Right cardiac atrium (tissue), 5 donors: ENCODE measurements around the gene PKD1L1. TPM values are rescaled to one million over a fixed set of nuclear protein-coding genes. Genes with fewer than 3 reads are reported as not detected.
A peak's percentile ranks its signal among the peaks of the same experiment; 100 is the strongest.

Experiments
- ATAC-seq, 2 donors: fragments of 200-7000 bp; cut with Tn5 transposase; one replicate each; pipeline versions ENCODE4 v1.8.0 to v1.9.1; 2020; ENCODE audit warnings: moderate library complexity in 2 of 2, mild to moderate bottlenecking in 1 of 2
- DNase-seq, 3 donors: peaks; one replicate each; pipeline ENCODE4 v3.0.0-alpha.2; 2020
- H3K27ac ChIP-seq: one replicate; pipeline ENCODE4 v1.5.1; 2013; ENCODE audit warnings: mild to moderate bottlenecking, low read length, control low read depth, moderate library complexity
- H3K27me3 ChIP-seq: one replicate; pipeline ENCODE4 v1.6.1; 2013; ENCODE audit not compliant: control insufficient read depth, insufficient read depth
- H3K4me1 ChIP-seq: one replicate; pipeline ENCODE4 v1.6.1; 2013; ENCODE audit warnings: low read length; ENCODE audit not compliant: control insufficient read depth, insufficient read depth
- H3K4me3 ChIP-seq: one replicate; pipeline ENCODE4 v1.5.1; 2013; ENCODE audit warnings: low read length, control low read depth
- H3K9me3 ChIP-seq: one replicate; pipeline ENCODE4 v1.6.1; 2013; ENCODE audit warnings: low read length; ENCODE audit not compliant: control insufficient read depth
- WGBS: extraction: QIAGEN DNeasy Blood & Tissue Kit; methylation state at CpG from one replicate; pipeline ENCODE4 v1.1.7; 2013; 5-methylcytosine and 5-hydroxymethylcytosine counted together
- intact Hi-C, 4 donors: fragments of 100-400 bp; cut with DNase I; formaldehyde crosslinking; loops; one replicate each; pipeline versions ENCODE4 v1.11.0 to v1.14.0; 2022 to 2023
- polyA plus RNA-seq: library from polyadenylated mRNA; stranded (reverse); fragments of 200-250 nt; gene quantifications from one replicate; pipeline ENCODE4 v1.2.3, GENCODE V29; 2013
- total RNA-seq, 4 donors: library from RNA; stranded (reverse); fragmentation: NEBNext Ultra II Directional; extraction: Animal tissue kit (Norgen Biotek cat#: 25700); gene quantifications; one replicate each; pipeline ENCODE4 v1.2.1, GENCODE V29; 2021
- donor health status: healthy with polysubstance abuse.
- donor health status: DM: no; HTN: yes; CAD: no.
- donor health status: DM: no; HTN: no; CAD: no.
- donor health status: DM: no; HTN: yes; CAD: no; lungs with severe emphysema.
- donor health status: DM: yes; HTN: yes; CAD: no.

PKD1L1 gene
- total and polyA plus RNA-seq, 5 donors: 0.79 to 1.5 (median 0.82) TPM

DNA sequence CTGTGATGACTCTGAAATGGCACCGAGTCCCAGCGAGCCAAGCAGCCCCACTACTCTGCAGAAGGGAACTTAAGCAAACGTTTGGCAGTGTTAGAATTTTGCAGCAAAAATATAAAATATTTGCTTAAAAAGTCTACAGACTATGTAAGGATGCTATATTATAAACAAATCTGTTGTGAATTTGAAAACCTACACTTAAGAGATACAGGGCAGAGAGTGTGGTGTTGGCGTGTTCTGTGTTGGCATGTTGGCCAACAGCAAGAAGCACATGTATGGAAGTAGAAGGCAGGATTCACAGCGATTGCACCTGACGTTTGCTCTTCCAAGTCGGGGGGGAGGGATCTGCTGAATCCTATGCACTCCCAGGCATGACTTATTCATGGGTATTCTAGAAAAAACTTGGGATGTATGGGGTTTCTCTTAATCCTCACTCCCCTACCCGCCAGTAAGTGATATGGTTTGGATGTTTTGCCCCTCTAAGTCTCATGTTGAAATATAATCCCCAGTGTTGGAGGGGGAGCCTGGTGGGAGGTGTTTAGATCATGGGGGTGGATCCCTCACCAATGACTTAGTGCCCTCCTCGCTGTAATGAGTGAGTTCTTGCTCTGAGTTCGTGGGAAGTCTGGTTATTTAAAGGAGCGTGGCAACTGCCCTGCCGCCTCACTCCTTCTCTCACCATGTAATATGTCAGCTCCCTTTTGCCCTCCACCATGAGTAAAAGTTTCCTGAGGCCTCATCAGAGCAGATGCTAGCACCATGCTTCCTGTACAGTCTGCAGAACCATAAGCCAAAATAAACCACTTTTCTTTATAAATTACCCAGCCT, 62.1 kb downstream of the PKD1L1 start:
- Histone ChIP-seq H3K27me3 (no peaks in the 10 kb centered on the region), H3K4me3 (no peak overlapping the region), H3K4me1 (no peaks in the 10 kb centered on the region), H3K9me3 (no peaks in the 10 kb centered on the region), H3K27ac (no peak overlapping the region)
- WGBS: 90% methylated on average over 12 of the region's 12 CpGs
- no peak for ATAC-seq
- intact Hi-C loops: no loop called here
- DNase-seq: no peak

DNA sequence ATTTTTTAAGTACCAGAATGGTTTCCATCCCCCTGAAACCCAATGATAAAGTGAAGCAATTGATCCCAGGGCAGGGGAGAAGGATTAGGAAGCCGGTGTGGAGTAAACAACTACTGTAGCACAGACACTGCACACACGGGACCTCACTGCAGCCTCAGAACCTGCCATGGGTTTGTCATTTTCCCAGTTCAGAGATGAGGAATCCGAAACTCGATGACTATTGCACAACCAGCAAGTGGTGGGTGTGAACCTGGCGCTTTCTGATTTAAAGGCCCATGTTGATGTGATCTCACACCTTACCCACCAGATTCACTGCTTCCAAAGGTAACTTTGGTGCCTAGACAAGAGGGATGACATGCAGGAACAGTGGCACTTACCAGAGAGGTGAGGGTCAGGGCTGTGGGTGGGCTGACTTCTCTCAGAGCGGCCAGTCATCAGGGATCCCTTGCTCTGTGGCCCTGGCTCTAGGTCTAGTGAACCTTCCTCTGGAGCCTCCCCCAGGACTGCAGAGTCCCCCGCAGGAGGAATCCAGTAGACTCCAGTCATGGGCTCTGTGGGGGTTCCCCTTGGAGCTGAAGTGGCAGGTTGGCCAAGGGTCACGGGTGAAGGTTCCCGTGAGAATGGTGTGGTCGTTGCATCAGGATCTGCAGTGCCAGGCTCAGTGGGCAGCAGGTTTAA, 62.8 kb downstream of the PKD1L1 start:
- no peak overlapping the region for H3K27ac ChIP-seq
- ATAC-seq: peak in 1 of 2 donors; percentile 18
- no peak for DNase-seq

DNA sequence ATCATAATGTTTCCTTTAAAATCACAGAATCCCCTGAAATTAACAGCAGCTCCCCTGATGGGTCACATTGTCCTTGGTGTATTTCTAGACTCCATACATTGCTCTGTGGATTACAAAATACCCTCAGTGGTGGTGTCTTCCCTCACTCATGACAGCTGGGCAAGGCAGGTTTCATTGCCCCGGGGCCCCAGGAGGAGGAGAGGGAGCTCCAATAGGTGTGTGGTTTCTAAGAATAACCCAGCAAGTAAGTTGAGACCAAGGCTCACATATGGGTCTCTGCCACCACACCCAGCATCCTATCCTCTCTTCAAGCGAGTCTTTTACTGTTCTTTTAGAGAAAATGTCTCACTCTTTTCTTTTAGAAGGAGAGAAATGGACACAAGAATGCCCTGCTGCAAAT, 63.6 kb downstream of the PKD1L1 start:
- no peaks in the 10 kb centered on the region for H3K27me3 ChIP-seq
- ATAC-seq: no peak
- WGBS: 90% methylated on average over 2 of the region's 2 CpGs
- no peaks in the 10 kb centered on the region for H3K4me1 ChIP-seq
- H3K4me3 ChIP-seq: no peak overlapping the region
- no peaks in the 10 kb centered on the region for H3K9me3 ChIP-seq
- no peak overlapping the region for H3K27ac ChIP-seq
- no peak for DNase-seq
- intact Hi-C loops: no loop called here

More for the DNA sequence above, 62.8 kb downstream of the PKD1L1 start:
- WGBS: 91% methylated on average over 10 of the region's 10 CpGs
- H3K9me3 ChIP-seq: no peaks in the 10 kb centered on the region
- no peaks in the 10 kb centered on the region for H3K27me3 ChIP-seq
- intact Hi-C loops: no loop called here
- no peak overlapping the region for H3K4me3 ChIP-seq
- no peaks in the 10 kb centered on the region for H3K4me1 ChIP-seq

DNA sequence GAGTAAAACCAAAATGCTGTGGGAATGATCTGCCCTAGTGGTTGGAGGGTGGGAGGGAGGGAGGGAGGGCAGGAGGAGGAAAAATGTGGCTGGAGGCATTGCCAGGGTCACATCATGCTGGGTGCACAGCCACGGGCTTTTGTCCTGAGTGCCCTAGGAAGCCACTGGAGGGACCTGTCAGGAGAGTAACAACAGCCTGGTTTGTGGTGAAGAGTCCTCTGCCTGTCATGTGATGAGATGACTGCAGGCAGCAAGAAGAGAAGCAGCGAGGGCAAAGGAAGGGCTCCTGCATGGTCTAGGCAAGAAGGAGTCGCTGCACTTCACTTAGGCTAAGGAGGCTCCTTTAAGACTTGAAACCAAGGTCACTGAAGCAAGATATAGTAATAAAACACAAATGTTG, 65.6 kb downstream of the PKD1L1 start:
- H3K4me1 ChIP-seq: no peaks in the 10 kb centered on the region
- WGBS: 60% methylated on average over 3 of the region's 3 CpGs
- intact Hi-C loops: no loop called here
- DNase-seq (no peak), ATAC-seq (no peak)
- no peak overlapping the region for H3K4me3 ChIP-seq
- no peaks in the 10 kb centered on the region for H3K27me3 ChIP-seq
- H3K9me3 ChIP-seq: no peaks in the 10 kb centered on the region
- H3K27ac ChIP-seq: no peak overlapping the region

DNA sequence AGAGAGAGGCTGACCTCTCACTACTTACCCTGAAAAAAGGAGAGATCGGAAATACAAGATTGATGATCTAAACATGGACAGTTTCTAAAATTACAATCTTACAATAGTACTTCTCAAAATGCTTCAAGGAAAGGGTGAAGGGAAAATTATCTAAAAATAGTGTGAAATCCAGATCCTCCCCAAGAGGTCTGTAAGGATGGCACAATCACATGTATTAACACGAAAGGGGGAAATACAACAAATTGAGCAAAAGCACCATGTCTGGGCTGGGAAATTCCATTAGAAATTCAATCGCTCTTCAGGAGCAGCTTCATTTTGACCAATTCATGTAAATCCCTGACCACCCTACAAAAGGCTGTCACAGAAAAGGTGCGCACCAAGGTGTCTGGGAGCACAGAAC, 67.0 kb downstream of the PKD1L1 start:
- H3K27ac ChIP-seq: no peak overlapping the region
- 84% methylated on average over 4 of the region's 4 CpGs for WGBS
- no peaks in the 10 kb centered on the region for H3K9me3 ChIP-seq
- ATAC-seq (no peak), DNase-seq (no peak)
- no peaks in the 10 kb centered on the region for H3K27me3 ChIP-seq
- H3K4me1 ChIP-seq: no peaks in the 10 kb centered on the region
- H3K4me3 ChIP-seq: no peak overlapping the region
- intact Hi-C loops: no loop called here

DNA sequence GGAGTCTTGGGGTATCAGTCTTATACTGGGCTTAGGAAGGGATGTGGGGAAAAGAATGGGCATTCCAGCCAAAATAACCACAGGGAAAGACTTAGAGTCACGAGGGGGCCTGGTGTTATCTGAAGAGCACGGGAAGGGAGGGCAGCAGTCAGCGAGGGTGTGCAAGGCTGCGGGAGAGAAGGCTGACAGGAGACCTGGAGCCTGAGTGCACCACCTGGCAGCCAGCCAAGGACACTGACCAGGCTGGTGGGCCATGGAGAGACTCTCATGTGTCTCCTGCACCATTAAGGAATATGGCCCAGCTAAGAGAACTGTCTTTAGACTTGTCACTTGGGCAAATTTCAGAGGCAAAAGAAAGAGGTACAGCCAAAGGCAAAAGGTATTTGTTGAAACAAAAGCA, 69.6 kb downstream of the PKD1L1 start:
- Histone ChIP-seq H3K4me1 (no peaks in the 10 kb centered on the region), H3K9me3 (no peaks in the 10 kb centered on the region), H3K4me3 (no peak overlapping the region), H3K27ac (no peak overlapping the region), H3K27me3 (no peaks in the 10 kb centered on the region)
- 48% methylated on average over 4 of the region's 4 CpGs for WGBS
- DNase-seq (peak in 2 of 3 donors; percentile 61 to 64), ATAC-seq (peak in 1 of 2 donors; percentile 32)
- intact Hi-C loops: no loop called here

DNA sequence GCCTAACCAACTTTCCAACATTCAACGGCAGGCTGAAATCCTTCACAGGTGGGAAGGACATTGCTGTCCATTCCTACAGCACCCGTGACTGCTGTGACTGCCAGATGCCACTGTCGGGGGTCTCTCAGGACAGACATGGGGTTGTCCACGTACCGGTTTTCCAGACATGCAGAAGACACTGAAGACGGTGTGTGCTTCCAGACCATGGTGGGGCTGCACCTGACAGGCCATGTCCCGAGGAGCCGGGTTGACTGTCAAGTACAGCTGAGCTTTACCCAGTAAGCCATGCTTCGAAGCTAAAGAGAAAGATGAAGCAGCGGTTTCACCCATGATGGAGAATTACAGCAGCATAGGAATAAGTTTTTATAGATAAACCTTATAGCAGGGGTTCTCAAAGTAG, 70.9 kb downstream of the PKD1L1 start:
- 93% methylated on average over 10 of the region's 10 CpGs for WGBS
- intact Hi-C loops: no loop called here

DNA sequence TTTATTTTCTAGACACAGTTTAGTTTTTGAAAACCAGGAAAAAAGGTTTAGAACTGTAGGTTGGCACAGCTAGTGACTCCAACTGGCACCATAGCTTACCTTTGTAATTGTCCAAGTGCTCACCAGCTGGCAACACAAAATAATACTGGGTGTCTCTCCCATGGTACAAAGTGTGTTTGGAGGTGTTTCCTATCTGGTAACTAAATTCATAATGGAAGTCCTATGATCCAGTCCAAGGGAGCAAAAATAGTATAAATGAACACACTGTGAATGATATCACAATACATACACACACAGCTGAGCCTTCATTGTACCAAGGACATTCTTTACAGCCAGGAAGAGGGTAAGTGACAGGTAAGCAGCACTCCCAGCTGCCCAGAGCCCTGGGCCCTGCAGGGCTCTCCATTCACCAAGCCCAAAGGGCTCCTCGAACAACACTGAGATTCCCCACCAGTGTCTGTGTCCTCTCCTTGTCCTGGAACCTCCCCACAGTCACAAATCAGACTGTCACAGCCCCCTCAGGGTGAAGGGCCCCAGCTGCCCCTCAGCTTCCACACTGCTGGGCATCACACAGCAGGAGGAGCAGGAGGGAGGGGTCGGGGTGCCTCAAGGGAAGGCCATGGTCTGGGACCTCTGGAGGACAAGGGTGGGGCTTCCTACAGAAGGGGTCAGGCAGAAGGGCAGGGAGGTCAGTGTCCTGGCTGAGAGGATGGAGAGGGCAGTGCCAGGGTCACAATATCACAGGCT, 72.1 kb downstream of the PKD1L1 start:
- no peak for ATAC-seq
- Histone ChIP-seq H3K27me3 (no peaks in the 10 kb centered on the region), H3K4me1 (no peaks in the 10 kb centered on the region), H3K9me3 (no peaks in the 10 kb centered on the region), H3K4me3 (no peak overlapping the region), H3K27ac (no peak overlapping the region)
- no peak for DNase-seq
- 79% methylated on average over 2 of the region's 2 CpGs for WGBS
- intact Hi-C loops: no loop called here

More for the DNA sequence above, 70.9 kb downstream of the PKD1L1 start:
- Histone ChIP-seq H3K27ac (no peak overlapping the region), H3K4me3 (no peak overlapping the region), H3K4me1 (no peaks in the 10 kb centered on the region), H3K27me3 (no peaks in the 10 kb centered on the region), H3K9me3 (no peaks in the 10 kb centered on the region)
- DNase-seq (no peak), ATAC-seq (no peak)

DNA sequence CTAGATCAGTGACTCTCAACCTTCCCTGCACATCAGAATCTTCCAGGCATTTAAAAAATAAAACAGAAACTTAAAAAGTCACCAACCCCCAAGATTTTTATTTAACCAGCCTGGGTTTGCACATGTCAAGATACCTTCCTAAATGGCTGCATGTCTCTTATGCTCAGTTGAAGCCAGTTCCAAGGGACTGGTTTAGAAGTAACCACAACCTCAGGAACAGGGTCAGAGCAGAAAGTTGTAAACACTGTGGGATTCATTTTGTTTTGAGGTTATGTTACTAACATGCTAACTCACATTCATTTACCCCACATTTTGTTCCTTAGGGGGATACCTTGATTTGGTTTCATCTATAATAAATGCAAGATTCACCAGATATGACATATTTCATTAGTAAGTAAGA, 72.9 kb downstream of the PKD1L1 start:
- ATAC-seq: no peak
- H3K27me3 ChIP-seq: no peaks in the 10 kb centered on the region
- no peaks in the 10 kb centered on the region for H3K4me1 ChIP-seq
- H3K27ac ChIP-seq: no peak overlapping the region
- intact Hi-C loops: no loop called here
- H3K9me3 ChIP-seq: no peaks in the 10 kb centered on the region
- no peak for DNase-seq
- no peak overlapping the region for H3K4me3 ChIP-seq

DNA sequence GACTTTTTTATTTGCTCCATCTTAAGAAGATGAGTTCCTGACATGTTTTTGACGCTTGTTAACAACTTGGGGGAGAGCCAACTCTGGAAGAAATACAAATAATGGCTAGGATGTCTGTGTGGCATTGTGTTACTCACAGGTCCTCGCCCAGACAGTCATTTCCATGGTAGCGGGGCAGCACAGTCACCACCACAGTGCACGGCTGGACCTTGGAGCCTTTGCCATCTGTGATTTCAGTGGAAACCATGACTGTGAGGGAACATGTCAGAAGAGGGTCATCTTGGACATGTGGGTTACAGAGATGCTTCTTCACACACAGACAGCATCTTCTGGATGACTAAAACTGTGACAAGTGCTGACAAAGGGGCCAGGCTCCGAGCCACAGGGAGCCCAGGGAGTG, 74.5 kb downstream of the PKD1L1 start:
- Histone ChIP-seq H3K9me3 (no peaks in the 10 kb centered on the region), H3K27me3 (no peaks in the 10 kb centered on the region), H3K4me1 (no peaks in the 10 kb centered on the region), H3K27ac (no peak overlapping the region), H3K4me3 (no peak overlapping the region)
- DNase-seq (no peak), ATAC-seq (no peak)
- WGBS: 81% methylated on average over 5 of the region's 5 CpGs
- intact Hi-C loops: no loop called here

DNA sequence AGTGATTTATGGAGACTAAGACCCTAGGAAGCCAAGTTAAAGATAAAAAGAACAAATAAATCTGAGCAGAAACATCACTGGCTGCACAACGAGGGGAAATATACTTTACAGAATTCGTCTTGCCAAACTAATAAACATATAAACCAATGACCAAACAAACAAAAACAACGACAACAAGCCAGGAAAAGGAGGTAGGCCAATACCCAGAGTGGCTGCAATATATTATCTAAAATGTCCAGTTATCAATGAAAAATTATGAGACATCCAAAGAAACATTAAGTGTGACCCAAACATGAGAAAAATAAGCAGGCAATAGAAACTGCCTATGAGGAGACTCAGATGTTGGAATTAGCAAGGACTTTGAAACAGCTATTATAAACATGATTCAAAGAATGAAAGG, 81.0 kb downstream of the PKD1L1 start:
- Histone ChIP-seq H3K27me3 (no peaks in the 10 kb centered on the region), H3K4me1 (no peaks in the 10 kb centered on the region), H3K27ac (no peak overlapping the region), H3K4me3 (no peak overlapping the region), H3K9me3 (no peaks in the 10 kb centered on the region)
- DNase-seq (no peak), ATAC-seq (no peak)
- WGBS: 89% methylated on average over 3 of the region's 3 CpGs
- intact Hi-C loops: no loop called here
